CD4-positive, alpha-beta T cell treated with Interferon gamma for 1 hour (primary cell): Measurements from ENCODE around the gene PTPRG.
"Not testable (repeated sequence)": the region's sequence is repeated elsewhere in the genome, so short reads cannot be mapped to it uniquely, and the experiment has no call there.

Experiments used
- DNase-seq: peaks from one replicate; pipeline ENCODE4 v3.0.0-alpha.2; 2020

Gene PTPRG

GRCh38 chr3:61561374-61562041 lies at the start of gene PTPRG:
Gene PTPRG (plus strand): TSS chr3:61561571. CDS start chr3:61562288, 717 bp downstream.
- no peak for DNase-seq

- no peak for DNase-seq
Observed at GRCh38 chr3:61518590-61518989, 42.8 kb upstream of the PTPRG start.

- no peak for DNase-seq
Observed at GRCh38 chr3:61520966-61521628, 40.3 kb upstream of the PTPRG start.

GRCh38 chr3:61522060-61522459 lies 39.3 kb upstream of the PTPRG start:
- DNase-seq: no peak

GRCh38 chr3:61522626-61523025 lies 38.7 kb upstream of the PTPRG start:
- no peak for DNase-seq

- DNase-seq: no peak
Observed at GRCh38 chr3:61524933-61525332, 36.4 kb upstream of the PTPRG start.

GRCh38 chr3:61526308-61526707 lies 35.1 kb upstream of the PTPRG start:
- DNase-seq: no peak

GRCh38 chr3:61527011-61527410 lies 34.4 kb upstream of the PTPRG start:
- DNase-seq: no peak

- DNase-seq: no peak
Observed at GRCh38 chr3:61530355-61530754, 31.0 kb upstream of the PTPRG start.

- no peak for DNase-seq
Observed at GRCh38 chr3:61531528-61531927, 29.8 kb upstream of the PTPRG start.

GRCh38 chr3:61532739-61533500 lies 28.5 kb upstream of the PTPRG start:
- DNase-seq: no peak

- DNase-seq: no peak
Observed at GRCh38 chr3:61535826-61536225, 25.5 kb upstream of the PTPRG start.

- DNase-seq: no peak
Observed at GRCh38 chr3:61537366-61537765, 24.0 kb upstream of the PTPRG start.

GRCh38 chr3:61538486-61538885 lies 22.9 kb upstream of the PTPRG start:
- no peak for DNase-seq

- no peak for DNase-seq
Observed at GRCh38 chr3:61541694-61542093, 19.7 kb upstream of the PTPRG start.

GRCh38 chr3:61545716-61546115 lies 15.7 kb upstream of the PTPRG start:
- no peak for DNase-seq

- no peak for DNase-seq
Observed at GRCh38 chr3:61547625-61548024, 13.7 kb upstream of the PTPRG start.

GRCh38 chr3:61552704-61553103 lies 8.7 kb upstream of the PTPRG start:
- DNase-seq: not testable (repeated sequence)

GRCh38 chr3:61559136-61559731 lies 2.1 kb upstream of the PTPRG start:
- DNase-seq: no peak

GRCh38 chr3:61560517-61561373 lies 626 bp upstream of the PTPRG start:
- DNase-seq: no peak

- no peak for DNase-seq
Observed at GRCh38 chr3:61562042-61562720, 810 bp downstream of the PTPRG start.

- no peak for DNase-seq
Observed at GRCh38 chr3:61562721-61563312, 1.4 kb downstream of the PTPRG start.
